HEK293 (cell line): ENCODE results near the gene PDLIM5.

ENCODE experiments used
- TCF7L2 ChIP-seq: IDR thresholded peaks from 2 replicates; pipeline ENCODE4 v1.6.1; 2011; ENCODE audit warnings: low read depth, mild to moderate bottlenecking, inconsistent platforms, low read length, moderate library complexity, borderline replicate concordance
- ZBTB1 ChIP-seq: fragments of 450-650 bp; formaldehyde crosslinking; IDR thresholded peaks from 2 replicates; pipeline ENCODE4 v1.5.1; 2016; ENCODE audit warnings: missing biosample characterization, missing genetic modification characterization
- ZFP41 ChIP-seq: fragments of 450-650 bp; formaldehyde crosslinking; IDR thresholded peaks from 2 replicates; pipeline ENCODE4 v1.5.1; 2016; ENCODE audit warnings: missing biosample characterization, missing genetic modification characterization, borderline replicate concordance
- ZXDB ChIP-seq: fragments of 450-650 bp; formaldehyde crosslinking; IDR thresholded peaks from 2 replicates; pipeline ENCODE4 v1.5.1; 2016; ENCODE audit warnings: missing biosample characterization, missing genetic modification characterization
- TF ChIP-seq, protein P1 (sequence below): fragments of 450-650 bp; formaldehyde crosslinking; IDR thresholded peaks from 2 replicates; pipeline ENCODE4 v1.5.1; 2016; ENCODE audit warnings: missing biosample characterization, missing genetic modification characterization

DNA sequence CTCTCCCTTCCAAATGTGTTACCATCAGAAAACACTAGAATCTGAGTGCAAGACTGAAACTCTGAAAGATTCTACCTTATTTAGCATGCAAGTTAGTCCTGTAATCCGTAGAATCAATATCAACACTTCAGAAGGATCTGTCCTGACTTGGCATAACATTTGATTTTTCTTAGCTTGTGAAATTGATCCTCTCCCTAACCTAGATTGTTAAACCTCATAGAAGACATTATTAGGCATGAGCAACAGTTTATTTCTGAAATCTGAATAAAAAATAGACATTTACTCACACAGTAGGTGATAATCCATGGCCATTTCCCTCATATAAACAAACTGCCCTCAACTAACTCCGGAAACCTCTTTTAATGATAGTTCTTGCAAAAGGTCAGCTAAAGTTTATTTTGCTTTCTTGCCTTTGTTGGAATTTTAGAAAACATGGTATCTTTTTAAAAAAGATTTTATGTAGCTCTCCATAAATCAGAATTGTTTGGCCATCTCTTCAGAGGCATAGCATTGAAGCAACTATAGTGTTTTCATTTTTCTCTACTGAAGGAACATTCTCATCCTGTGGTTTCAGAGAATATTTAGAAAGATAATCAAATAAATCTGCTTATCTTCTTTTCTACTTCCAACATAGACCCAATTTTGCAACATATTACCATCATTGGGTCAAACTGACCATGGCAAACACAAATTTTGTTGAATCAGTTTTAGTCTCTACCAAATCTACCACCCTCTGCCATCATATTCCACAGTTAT is 38.5 kb upstream of the PDLIM5 start:
- no peak for TF ChIP-seq ZFP41 (tag by site-specific recombination)
- no peak for TF ChIP-seq ZBTB1
- TF ChIP-seq, protein P1, sequence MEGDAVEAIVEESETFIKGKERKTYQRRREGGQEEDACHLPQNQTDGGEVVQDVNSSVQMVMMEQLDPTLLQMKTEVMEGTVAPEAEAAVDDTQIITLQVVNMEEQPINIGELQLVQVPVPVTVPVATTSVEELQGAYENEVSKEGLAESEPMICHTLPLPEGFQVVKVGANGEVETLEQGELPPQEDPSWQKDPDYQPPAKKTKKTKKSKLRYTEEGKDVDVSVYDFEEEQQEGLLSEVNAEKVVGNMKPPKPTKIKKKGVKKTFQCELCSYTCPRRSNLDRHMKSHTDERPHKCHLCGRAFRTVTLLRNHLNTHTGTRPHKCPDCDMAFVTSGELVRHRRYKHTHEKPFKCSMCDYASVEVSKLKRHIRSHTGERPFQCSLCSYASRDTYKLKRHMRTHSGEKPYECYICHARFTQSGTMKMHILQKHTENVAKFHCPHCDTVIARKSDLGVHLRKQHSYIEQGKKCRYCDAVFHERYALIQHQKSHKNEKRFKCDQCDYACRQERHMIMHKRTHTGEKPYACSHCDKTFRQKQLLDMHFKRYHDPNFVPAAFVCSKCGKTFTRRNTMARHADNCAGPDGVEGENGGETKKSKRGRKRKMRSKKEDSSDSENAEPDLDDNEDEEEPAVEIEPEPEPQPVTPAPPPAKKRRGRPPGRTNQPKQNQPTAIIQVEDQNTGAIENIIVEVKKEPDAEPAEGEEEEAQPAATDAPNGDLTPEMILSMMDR (tag by site-specific recombination): no peak
- no peak for TF ChIP-seq TCF7L2
- no peak for TF ChIP-seq ZXDB (tag by site-specific recombination)
